KMS-11 (cell line): ENCODE measurements around the gene PTCSC3.

Source experiments
- H2AFZ ChIP-seq: fragments of 200-600 bp; sonication (generic); 2 replicates; pipeline ENCODE4 v1.6.1; 2016; ENCODE audit warnings: antibody characterized with exemption, mixed run types, low read depth
- H3K27ac ChIP-seq: fragments of 200-600 bp; sonication (generic); 2 replicates; pipeline ENCODE4 v1.6.1; 2016; ENCODE audit warnings: mild to moderate bottlenecking, mixed run types
- H3K27me3 ChIP-seq: fragments of 200-600 bp; sonication (generic); 2 replicates; pipeline ENCODE4 v1.6.1; 2017; ENCODE audit warnings: mild to moderate bottlenecking, low read depth, mixed run types, moderate library complexity; ENCODE audit not compliant: insufficient read depth
- H3K36me3 ChIP-seq: fragments of 200-600 bp; sonication (generic); 2 replicates; pipeline ENCODE4 v1.6.1; 2017; ENCODE audit warnings: mild to moderate bottlenecking, mixed run types; ENCODE audit not compliant: insufficient read depth
- H3K4me1 ChIP-seq: fragments of 200-600 bp; sonication (generic); 2 replicates; pipeline ENCODE4 v1.6.1; 2016; ENCODE audit warnings: mild to moderate bottlenecking, low read depth, mixed run types; ENCODE audit not compliant: poor library complexity, severe bottlenecking
- H3K4me2 ChIP-seq: fragments of 200-600 bp; sonication (generic); 2 replicates; pipeline ENCODE4 v1.7.0; 2016; ENCODE audit warnings: mild to moderate bottlenecking, mixed run types
- H3K4me3 ChIP-seq: fragments of 200-600 bp; sonication (generic); IDR thresholded peaks from 2 replicates; pipeline ENCODE4 v1.6.1; 2017; ENCODE audit warnings: low read depth, low read length, mixed read lengths; ENCODE audit not compliant: insufficient read depth
- H3K79me2 ChIP-seq: fragments of 200-600 bp; sonication (generic); 2 replicates; pipeline ENCODE4 v1.6.1; 2016; ENCODE audit warnings: low read depth, mixed run types; ENCODE audit not compliant: insufficient read depth
- H3K9ac ChIP-seq: fragments of 200-600 bp; sonication (generic); 2 replicates; pipeline ENCODE4 v1.6.1; 2016; ENCODE audit warnings: mild to moderate bottlenecking, mixed run types
- H4K20me1 ChIP-seq: fragments of 200-600 bp; sonication (generic); 2 replicates; pipeline ENCODE4 v1.6.1; 2016; ENCODE audit warnings: mild to moderate bottlenecking, mixed run types; ENCODE audit not compliant: insufficient read depth
- TF ChIP-seq, protein P1 (sequence below): fragments of 200-600 bp; sonication (generic); conservative IDR thresholded peaks from 2 replicates; pipeline ENCODE4 v1.6.1; 2017; ENCODE audit warnings: low read depth, mild to moderate bottlenecking, antibody characterized with exemption, low read length, moderate library complexity, mixed read lengths

PTCSC3 gene

DNA sequence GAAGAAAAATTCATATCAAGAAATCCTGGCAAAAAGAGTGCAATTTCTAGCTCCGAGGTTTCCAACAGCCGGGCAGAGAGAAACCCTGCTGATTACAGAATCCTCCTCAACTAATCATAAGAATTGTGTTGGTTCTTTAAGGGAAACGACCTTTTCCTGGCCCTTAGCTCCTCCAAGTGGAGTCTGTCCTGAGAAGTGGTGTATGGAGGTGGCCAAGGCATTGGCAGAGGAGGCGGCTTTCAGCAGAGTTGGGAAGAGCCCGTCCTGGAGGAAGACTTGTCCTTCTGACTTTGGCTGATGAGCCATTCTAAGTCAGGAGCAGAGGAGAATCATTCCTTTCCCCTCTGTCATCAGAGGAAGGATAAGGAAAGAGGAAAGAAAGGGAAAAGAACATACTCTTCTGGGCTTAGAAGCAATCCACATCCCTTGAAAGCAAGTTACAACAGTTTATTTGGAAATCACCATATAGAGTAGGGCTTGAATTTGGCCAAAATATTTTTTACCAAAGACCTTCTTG, 46.5 kb upstream of the PTCSC3 start:
- H3K27me3 ChIP-seq = no peaks in the 10 kb centered on the region

DNA sequence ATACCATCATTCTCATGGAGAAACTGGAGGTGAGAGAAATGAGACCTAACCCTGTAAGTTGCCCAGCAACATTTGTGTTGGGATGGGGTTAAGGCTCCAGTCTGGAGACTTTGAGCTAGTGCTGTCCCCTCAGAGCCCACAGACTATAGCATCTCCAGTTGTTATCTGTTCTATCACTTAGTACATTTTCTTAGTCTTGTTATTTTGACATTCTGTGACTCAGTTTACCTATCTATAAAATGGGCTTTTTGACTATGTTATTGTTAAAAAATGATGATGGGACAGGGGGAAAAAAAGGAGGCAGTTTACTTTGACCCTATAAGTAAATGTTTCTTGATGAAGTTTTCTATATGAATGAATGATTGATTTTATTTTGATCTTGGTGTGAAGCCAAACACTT, 45.8 kb upstream of the PTCSC3 start:
- H3K4me2 ChIP-seq = no peak overlapping the region
- TF ChIP-seq, protein P1, sequence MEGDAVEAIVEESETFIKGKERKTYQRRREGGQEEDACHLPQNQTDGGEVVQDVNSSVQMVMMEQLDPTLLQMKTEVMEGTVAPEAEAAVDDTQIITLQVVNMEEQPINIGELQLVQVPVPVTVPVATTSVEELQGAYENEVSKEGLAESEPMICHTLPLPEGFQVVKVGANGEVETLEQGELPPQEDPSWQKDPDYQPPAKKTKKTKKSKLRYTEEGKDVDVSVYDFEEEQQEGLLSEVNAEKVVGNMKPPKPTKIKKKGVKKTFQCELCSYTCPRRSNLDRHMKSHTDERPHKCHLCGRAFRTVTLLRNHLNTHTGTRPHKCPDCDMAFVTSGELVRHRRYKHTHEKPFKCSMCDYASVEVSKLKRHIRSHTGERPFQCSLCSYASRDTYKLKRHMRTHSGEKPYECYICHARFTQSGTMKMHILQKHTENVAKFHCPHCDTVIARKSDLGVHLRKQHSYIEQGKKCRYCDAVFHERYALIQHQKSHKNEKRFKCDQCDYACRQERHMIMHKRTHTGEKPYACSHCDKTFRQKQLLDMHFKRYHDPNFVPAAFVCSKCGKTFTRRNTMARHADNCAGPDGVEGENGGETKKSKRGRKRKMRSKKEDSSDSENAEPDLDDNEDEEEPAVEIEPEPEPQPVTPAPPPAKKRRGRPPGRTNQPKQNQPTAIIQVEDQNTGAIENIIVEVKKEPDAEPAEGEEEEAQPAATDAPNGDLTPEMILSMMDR = no peak
- no peak overlapping the region for H3K9ac ChIP-seq
- no peaks in the 10 kb centered on the region for H3K27me3 ChIP-seq
- H3K4me3 ChIP-seq = no peak overlapping the region
- H3K36me3 ChIP-seq = no peaks in the 10 kb centered on the region
- H4K20me1 ChIP-seq = no peaks in the 10 kb centered on the region
- no peak overlapping the region for H3K27ac ChIP-seq
- no peaks in the 10 kb centered on the region for H3K79me2 ChIP-seq
- H2AFZ ChIP-seq = no peak overlapping the region
- no peaks in the 10 kb centered on the region for H3K4me1 ChIP-seq

More for the DNA sequence above, 46.5 kb upstream of the PTCSC3 start:
- no peak overlapping the region for H3K27ac ChIP-seq
- no peak overlapping the region for H2AFZ ChIP-seq
- no peak overlapping the region for H3K4me3 ChIP-seq
- H3K79me2 ChIP-seq = no peaks in the 10 kb centered on the region
- no peak overlapping the region for H3K4me2 ChIP-seq
- no peaks in the 10 kb centered on the region for H3K36me3 ChIP-seq
- no peaks in the 10 kb centered on the region for H3K4me1 ChIP-seq
- TF ChIP-seq, protein P1 = no peak
- no peak overlapping the region for H3K9ac ChIP-seq
- H4K20me1 ChIP-seq = no peaks in the 10 kb centered on the region

DNA sequence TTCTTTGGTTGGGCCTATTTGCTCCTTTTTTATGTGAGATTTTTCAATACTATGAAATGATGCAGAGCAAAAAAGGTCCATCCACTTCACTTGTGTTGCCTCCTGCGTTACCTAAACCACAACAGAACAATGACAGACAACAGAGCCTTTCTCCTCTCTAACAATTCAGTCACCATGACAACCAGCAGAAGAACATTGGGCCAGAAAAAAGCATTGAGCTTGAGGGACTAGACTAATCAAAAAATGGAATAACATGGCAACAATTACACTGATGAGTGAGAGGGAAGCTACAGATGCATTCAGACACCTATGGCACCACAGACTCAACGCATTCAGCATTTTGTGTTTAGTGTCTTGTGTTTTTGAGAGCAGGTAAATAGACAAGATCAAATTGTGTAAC, 44.6 kb upstream of the PTCSC3 start:
- Histone ChIP-seq H3K4me2 (no peak overlapping the region), H3K27me3 (no peaks in the 10 kb centered on the region), H3K9ac (no peak overlapping the region), H3K36me3 (no peaks in the 10 kb centered on the region), H4K20me1 (no peaks in the 10 kb centered on the region), H3K4me1 (no peaks in the 10 kb centered on the region), H3K27ac (no peak overlapping the region), H2AFZ (no peak overlapping the region), H3K79me2 (no peaks in the 10 kb centered on the region), H3K4me3 (no peak overlapping the region)
- TF ChIP-seq, protein P1 = no peak

DNA sequence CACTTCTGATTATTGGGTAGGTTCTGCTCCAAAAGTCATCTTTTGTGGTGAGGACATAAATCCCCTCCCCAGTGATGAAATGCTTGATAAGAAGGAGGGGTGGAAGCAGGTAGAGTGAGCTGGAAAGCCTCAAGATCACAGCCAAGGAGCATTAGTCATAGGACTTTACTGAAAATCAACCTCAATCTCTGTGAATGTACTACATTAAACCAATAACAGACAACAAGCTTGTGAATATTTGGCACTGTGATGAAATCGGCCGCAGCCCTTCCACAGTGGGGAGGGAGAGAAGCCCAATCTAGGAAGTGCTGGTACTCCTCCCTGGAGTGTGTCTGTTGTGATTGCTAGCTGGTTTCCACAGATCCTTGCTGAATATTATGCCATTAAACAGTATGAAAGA, 41.2 kb upstream of the PTCSC3 start:
- Histone ChIP-seq H3K36me3 (no peaks in the 10 kb centered on the region), H3K4me1 (no peaks in the 10 kb centered on the region), H4K20me1 (no peaks in the 10 kb centered on the region), H3K27ac (no peak overlapping the region), H2AFZ (no peak overlapping the region), H3K4me2 (no peak overlapping the region), H3K79me2 (no peaks in the 10 kb centered on the region), H3K4me3 (no peak overlapping the region), H3K9ac (no peak overlapping the region), H3K27me3 (no peaks in the 10 kb centered on the region)
- TF ChIP-seq, protein P1 = no peak

DNA sequence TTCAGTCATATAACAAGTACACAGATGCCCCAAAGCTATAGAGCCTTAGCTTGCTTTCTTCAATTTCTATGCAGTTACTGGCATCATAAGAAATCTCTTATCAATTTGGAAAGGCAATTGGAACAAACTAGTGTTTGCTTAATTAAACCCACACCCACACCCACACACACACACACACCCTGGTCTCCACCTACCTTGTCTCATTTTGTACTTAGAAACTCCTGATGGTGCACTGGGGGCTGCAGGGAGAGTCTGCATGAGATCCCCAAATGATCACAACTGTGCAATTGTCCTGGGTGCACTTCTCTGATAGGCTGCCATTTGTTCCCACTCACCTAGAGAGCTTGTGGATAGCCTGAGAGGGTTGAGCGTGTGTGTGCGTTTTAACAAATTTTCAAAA, 40.5 kb upstream of the PTCSC3 start:
- no peaks in the 10 kb centered on the region for H3K79me2 ChIP-seq
- H4K20me1 ChIP-seq = no peaks in the 10 kb centered on the region
- TF ChIP-seq, protein P1 = no peak
- no peaks in the 10 kb centered on the region for H3K4me1 ChIP-seq
- no peaks in the 10 kb centered on the region for H3K27me3 ChIP-seq
- no peak overlapping the region for H3K4me3 ChIP-seq
- H3K4me2 ChIP-seq = no peak overlapping the region
- H3K36me3 ChIP-seq = no peaks in the 10 kb centered on the region
- no peak overlapping the region for H2AFZ ChIP-seq
- no peak overlapping the region for H3K9ac ChIP-seq
- H3K27ac ChIP-seq = no peak overlapping the region
